Endothelial cell of umbilical vein (primary cell): ENCODE results near the gene DRC1. TPM values are rescaled to one million over a fixed set of nuclear protein-coding genes. Genes with fewer than 3 reads are reported as not detected.

Experiments used
- BruUV-seq: library from RNA; stranded (reverse); fragments of 400-500 nt; replicated peaks from 2 replicates; lab custom pipeline; 2021; lab: Mats Ljungman, UMichigan
- CTCF ChIA-PET: fragments of 300-600, 350-600 bp; sonication (Branson Sonifier 250); formaldehyde crosslinking; loops from one replicate; lab custom pipeline; 2021; ENCODE audit warnings: antibody characterized with exemption, inconsistent platforms; lab: Charles Lee
- POLR2A ChIA-PET: fragments of 300-600, 350-600 bp; sonication (Branson Sonifier 250); formaldehyde crosslinking; loops from one replicate; lab custom pipeline; 2021; ENCODE audit warnings: antibody characterized with exemption, inconsistent platforms; lab: Charles Lee
- DNase-seq: peaks from one replicate; pipeline ENCODE4 v3.0.0-alpha.2; 2011; ENCODE audit warnings: low read depth, low spot score
- FAIRE-seq: peaks from 2 replicates; lab custom pipeline; 2011; peaks lifted over from hg19 to GRCh38; lab: Jason Lieb, UNC
- H2AFZ ChIP-seq: 2 replicates; pipeline ENCODE4 v1.6.0; 2012; ENCODE audit warnings: low read depth, low read length, control low read depth, inconsistent platforms
- H3K27ac ChIP-seq: 2 replicates; pipeline ENCODE4 v1.5.1; 2011; ENCODE audit warnings: low read depth, mild to moderate bottlenecking, control low read depth, low read length, moderate library complexity; ENCODE audit not compliant: insufficient read depth
- H3K27me3 ChIP-seq, 2 experiments: 2 replicates each; pipeline versions ENCODE4 v1.6.0 to v1.6.1; 2011; ENCODE audit warnings: low read length in 2 of 2, mixed read lengths in 1 of 2; ENCODE audit not compliant: control insufficient read depth in 2 of 2, insufficient read depth in 2 of 2
- H3K36me3 ChIP-seq, 2 experiments: 2 replicates in 1 of 2; 3 replicates in 1 of 2; pipeline ENCODE4 v1.5.1; 2011; ENCODE audit warnings: low read length in 2 of 2, mild to moderate bottlenecking in 1 of 2, moderate library complexity in 1 of 2; ENCODE audit not compliant: control insufficient read depth in 2 of 2, insufficient read depth in 2 of 2; ENCODE audit errors: extremely low read depth in 1 of 2
- H3K4me1 ChIP-seq: 3 replicates; pipeline ENCODE4 v1.5.1; 2011; ENCODE audit warnings: mild to moderate bottlenecking, low read length; ENCODE audit not compliant: control insufficient read depth, insufficient read depth; ENCODE audit errors: extremely low read depth
- H3K4me2 ChIP-seq: 2 replicates; pipeline ENCODE4 v1.6.1; 2011; ENCODE audit warnings: low read length, control low read depth, mixed read lengths; ENCODE audit not compliant: insufficient read depth
- H3K4me3 ChIP-seq, 3 experiments: fragments of 200-600 bp in 1 of 3; sonication (generic), shearing (Covaris generic) in 1 of 3; replicated peaks in 1 of 3; 2 replicates each; pipeline ENCODE4 v1.5.1; 2011 to 2016; ENCODE audit warnings: control low read depth in 3 of 3, low read length in 3 of 3, mild to moderate bottlenecking in 2 of 3, inconsistent platforms in 1 of 3, low read depth in 1 of 3, moderate library complexity in 1 of 3; ENCODE audit not compliant: insufficient read depth in 1 of 3
- H3K79me2 ChIP-seq: 2 replicates; pipeline ENCODE4 v1.6.0; 2012; ENCODE audit warnings: low read length, inconsistent platforms; ENCODE audit not compliant: control insufficient read depth, insufficient read depth
- H3K9ac ChIP-seq: replicated peaks from 2 replicates; pipeline ENCODE3; 2011; ENCODE audit warnings: low read length, control low read depth; ENCODE audit not compliant: insufficient read depth; ENCODE audit errors: extremely low read depth
- H3K9me1 ChIP-seq: replicated peaks from 3 replicates; pipeline ENCODE4 v1.6.0; 2011; ENCODE audit warnings: mild to moderate bottlenecking, low read length; ENCODE audit not compliant: control insufficient read depth, insufficient read depth; ENCODE audit errors: extremely low read depth
- H3K9me3 ChIP-seq: replicated peaks from 2 replicates; pipeline ENCODE4 v1.5.1; 2012; ENCODE audit warnings: low read length, inconsistent platforms; ENCODE audit not compliant: control insufficient read depth, insufficient read depth
- H4K20me1 ChIP-seq: replicated peaks from 2 replicates; pipeline ENCODE3; 2011; ENCODE audit warnings: mild to moderate bottlenecking, low read length; ENCODE audit not compliant: control insufficient read depth, insufficient read depth; ENCODE audit errors: extremely low read depth
- CTCF ChIP-seq, 2 donors: IDR thresholded peaks; 1 replicate in 1 of 2; 2 replicates in 1 of 2; pipeline ENCODE4 v1.5.1; 2011; ENCODE audit warnings: low read length in 2 of 2, mild to moderate bottlenecking in 2 of 2, moderate library complexity in 2 of 2, control low read depth in 1 of 2, inconsistent platforms in 1 of 2, low read depth in 1 of 2; ENCODE audit not compliant: insufficient read depth in 1 of 2; ENCODE audit errors: extremely low read depth in 1 of 2
- GATA2 ChIP-seq: IDR thresholded peaks from 2 replicates; pipeline ENCODE4 v1.7.0; 2011; ENCODE audit warnings: low read depth, mild to moderate bottlenecking, moderate library complexity, mixed read lengths, low read length; ENCODE audit not compliant: insufficient read length, insufficient read depth
- JUN ChIP-seq: IDR thresholded peaks from 2 replicates; pipeline ENCODE4 v1.6.1; 2011; ENCODE audit warnings: borderline replicate concordance, low read depth; ENCODE audit not compliant: insufficient read length, insufficient read depth
- MYC ChIP-seq: IDR thresholded peaks from one replicate; pipeline ENCODE4 v1.6.1; 2011; ENCODE audit warnings: mild to moderate bottlenecking, low read depth, low read length
- POLR2A ChIP-seq: IDR thresholded peaks from 2 replicates; pipeline ENCODE4 v1.6.1; 2012; ENCODE audit warnings: low read depth, mild to moderate bottlenecking, control low read depth, low read length
- dilution Hi-C: fragments of 300-500 bp; cut with MboI; formaldehyde crosslinking; loops from one replicate; pipeline ENCODE4 v1.15.0; 2019; ENCODE audit warnings: low sequenced_read_pairs; ENCODE audit not compliant: extremely low pct_ligation_motif_present
- intact Hi-C: fragments of 100-400 bp; cut with micrococcal nuclease; formaldehyde crosslinking; loops from one replicate; pipeline ENCODE4 v1.10.0; 2022
- polyA plus RNA-seq, 4 experiments: library from polyadenylated mRNA; depleted of rRNA in 3 of 4; stranded (reverse) in 3 of 4; unstranded in 1 of 4; fragments of >200 nt; gene quantifications; 2 replicates each; pipeline versions ENCODE4 v1.2.1 to v1.2.3, GENCODE V29; 2011 to 2012; ENCODE audit warnings: missing spikeins in 1 of 4
- total RNA-seq: library from RNA; stranded (reverse); gene quantifications from 2 replicates; pipeline ENCODE4 v1.2.3, GENCODE V29; 2021

DRC1 gene
- total and polyA plus RNA-seq, 2 donors (not counting 3 experiments of a cell fraction or from before 2014, with no cell fraction given), result 0.44 TPM; not detected in 1

- Histone ChIP-seq H3K9me3 (no peaks in the 10 kb centered on the region), H3K27me3 (no peaks in the 10 kb centered on the region), H2AFZ (no peak overlapping the region), H3K4me3 (no peak overlapping the region), H3K36me3 (no peaks in the 10 kb centered on the region), H3K4me1 (peaks cover 19% of the 10 kb centered on the region), H3K4me2 (no peak overlapping the region), H4K20me1 (no peaks in the 10 kb centered on the region), H3K79me2 (no peaks in the 10 kb centered on the region), H3K9me1 (no peaks in the 10 kb centered on the region), H3K9ac (no peak overlapping the region), H3K27ac (no peak overlapping the region)
- no TSS peak for BruUV-seq
- dilution Hi-C loops (no loop called here), intact Hi-C loops (no loop called here)
- DNase-seq (no peak), FAIRE-seq (no peak)
- TF ChIP-seq GATA2 (no peak), MYC (no peak), JUN (no peak), CTCF (IDR thresholded peaks at IDR 0.05; ENCODE audit: extremely low read depth in 1 of 2, insufficient read depth in 1 of 2, low read depth in 1 of 2, low read length in 2 of 2) (no peak), POLR2A (no peak)
- ChIA-PET POLR2A (no interaction called here), CTCF (interaction anchor here (4.4 kb wide), 1 partner anchor 30 kb away, joined by 15 read pairs; no protein-coding TSS in a partner anchor)
Observed at GRCh38 chr2:26500406-26500805, 98.7 kb downstream of the DRC1 start.
